Measurements from ENCODE around the gene OR6C70. TPM values are rescaled to one million over a fixed set of nuclear protein-coding genes. Genes with fewer than 3 reads are reported as not detected.

Gene OR6C70
- total RNA-seq: not detected in 2 replicates

DNA sequence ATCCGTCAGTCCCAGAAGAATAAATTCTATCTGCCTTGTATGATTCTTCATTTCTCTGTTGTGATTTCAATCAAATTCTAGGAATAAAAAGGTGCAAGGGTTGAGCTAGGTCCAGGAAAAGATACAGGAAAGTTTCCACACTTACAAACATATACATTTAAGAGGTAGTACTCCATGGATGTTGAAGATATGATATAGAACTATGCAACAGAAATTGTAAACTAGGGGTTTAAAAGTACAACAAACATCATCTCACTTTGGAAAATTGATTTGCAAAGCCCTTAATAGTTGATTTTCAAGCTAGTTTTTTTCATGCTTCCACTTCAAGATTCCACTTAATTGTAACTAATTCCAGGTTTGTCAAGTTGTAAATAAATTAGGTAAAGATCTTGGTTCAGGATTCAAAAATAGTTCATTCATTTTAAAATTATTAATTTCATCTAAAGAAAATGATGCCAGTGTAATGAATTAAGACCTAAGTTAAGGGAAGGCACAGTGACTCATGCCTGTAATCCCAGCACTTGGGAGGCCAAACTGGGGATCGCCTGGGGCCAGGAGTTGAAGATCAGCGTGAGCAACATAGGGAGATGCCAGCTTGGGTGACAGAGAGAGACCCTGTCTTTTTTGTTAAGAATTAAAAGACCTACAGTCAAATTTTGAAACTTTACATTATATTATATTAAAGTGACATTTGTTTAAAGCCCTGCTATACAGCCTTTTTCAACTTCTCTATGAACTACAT is at the start of gene OR6C70:
Gene OR6C70, minus strand, starts transcription at position 51 of the 742 bp plus-strand sequence. Its CDS starts 0 bp downstream, at position 51.

DNA sequence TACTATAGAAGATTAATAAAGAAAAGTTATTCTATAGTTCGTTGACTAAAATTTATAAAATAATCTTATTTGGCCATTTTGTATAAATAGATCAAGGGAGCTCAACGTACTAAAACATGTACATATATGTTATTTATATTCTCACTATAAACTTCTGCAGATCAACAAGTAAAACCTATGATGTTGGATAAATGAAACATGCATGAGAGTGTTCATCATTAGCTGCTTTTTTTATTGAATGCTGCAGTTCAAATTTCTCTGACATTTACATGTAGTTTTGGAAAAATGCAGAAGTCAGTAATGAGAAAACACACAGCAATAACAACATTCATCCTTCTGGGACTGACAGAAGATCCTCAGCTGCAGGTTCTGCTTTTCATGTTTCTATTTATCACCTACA is 22.1 kb upstream of the OR6C70 start, which contains the start of gene OR6C68:
Gene OR6C68, plus strand, starts transcription at position 301 of the 400 bp plus-strand sequence. Its CDS starts 0 bp downstream, at position 301.

DNA sequence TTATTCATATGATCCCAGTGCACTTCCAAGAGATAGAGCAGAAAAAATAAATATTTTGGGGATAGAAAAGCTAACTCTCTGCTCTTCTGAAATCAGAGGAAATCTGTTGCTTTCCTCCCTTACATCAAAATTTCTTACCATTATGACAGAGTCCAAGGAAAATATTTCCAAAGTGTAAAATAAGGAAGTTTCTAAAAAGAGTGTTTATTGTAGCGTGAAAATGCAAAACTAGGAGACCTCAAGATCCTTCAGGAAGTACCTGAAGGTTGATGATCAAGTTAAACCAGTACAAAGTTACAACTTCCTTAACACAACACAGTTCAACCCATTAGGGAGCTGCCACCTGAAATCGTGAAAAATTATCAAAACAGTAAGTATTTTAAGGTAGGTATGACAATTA is 26.2 kb downstream of the OR6C70 start, which contains the start of gene OR6C2:
Gene OR6C2, plus strand, starts transcription at position 301 of the 400 bp plus-strand sequence. CDS start 8,138 bp downstream, outside the sequence.

DNA sequence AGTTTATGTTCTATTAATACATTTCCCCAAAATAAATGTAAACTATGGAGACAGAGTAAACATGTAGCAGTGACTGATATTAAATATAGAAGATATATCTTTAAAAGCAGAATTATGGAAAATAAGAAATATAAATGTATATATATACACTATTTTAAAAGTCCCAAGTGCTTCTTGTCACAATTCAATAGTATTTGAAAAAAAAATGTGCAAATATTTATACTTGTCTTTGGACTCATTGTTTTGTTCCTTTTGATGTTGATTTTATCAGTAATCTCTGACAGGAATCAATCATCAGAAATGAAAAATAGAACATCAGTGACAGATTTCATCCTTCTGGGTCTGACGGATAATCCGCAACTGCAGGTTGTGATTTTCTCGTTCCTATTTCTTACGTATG is 44.0 kb downstream of the OR6C70 start, which contains the start of gene OR6C76:
Gene OR6C76, plus strand, starts transcription at position 301 of the 400 bp plus-strand sequence. Its CDS starts 0 bp downstream, at position 301.

Other genes starting within 250 kb of the OR6C70 start
- gene OR10A7, start 249.1 kb downstream of the OR6C70 start, total RNA-seq: not detected in 2 replicates
- gene OR6C74, start 225.5 kb downstream of the OR6C70 start, total RNA-seq: not detected in 2 replicates
- gene OR6C6, start 173.6 kb downstream of the OR6C70 start, total RNA-seq: not detected in 2 replicates
- not detected in 2 replicates for gene OR6C1, start 155.8 kb downstream of the OR6C70 start, total RNA-seq
- gene OR6C3, start 139.4 kb downstream of the OR6C70 start, total RNA-seq: not detected in 2 replicates
- not detected in 2 replicates for gene OR6C75, start 107.2 kb downstream of the OR6C70 start, total RNA-seq
- not detected in 2 replicates for gene OR6C65, start 69.6 kb downstream of the OR6C70 start, total RNA-seq
- not detected in 2 replicates for gene OR6C76, start 43.9 kb downstream of the OR6C70 start, total RNA-seq
- gene OR6C2, start 26.1 kb downstream of the OR6C70 start, total RNA-seq: not detected in 2 replicates
- not detected in 2 replicates for gene OR6C68, start 22.2 kb upstream of the OR6C70 start, total RNA-seq
- not detected in 2 replicates for gene OR6C4, start 79.5 kb upstream of the OR6C70 start, total RNA-seq
- gene OR2AP1, start 102.3 kb upstream of the OR6C70 start, total RNA-seq: not detected in 2 replicates
- gene OR10P1, start 166.8 kb upstream of the OR6C70 start, total RNA-seq: not detected in 2 replicates
- 15.5 and 18.5 TPM in 2 replicates for gene ITGA7, start 237.8 kb upstream of the OR6C70 start, total RNA-seq
- gene BLOC1S1, start 245.9 kb upstream of the OR6C70 start, total RNA-seq: 138 and 163 TPM in 2 replicates